Measurements from ENCODE around the gene PPM1L.

DNA sequence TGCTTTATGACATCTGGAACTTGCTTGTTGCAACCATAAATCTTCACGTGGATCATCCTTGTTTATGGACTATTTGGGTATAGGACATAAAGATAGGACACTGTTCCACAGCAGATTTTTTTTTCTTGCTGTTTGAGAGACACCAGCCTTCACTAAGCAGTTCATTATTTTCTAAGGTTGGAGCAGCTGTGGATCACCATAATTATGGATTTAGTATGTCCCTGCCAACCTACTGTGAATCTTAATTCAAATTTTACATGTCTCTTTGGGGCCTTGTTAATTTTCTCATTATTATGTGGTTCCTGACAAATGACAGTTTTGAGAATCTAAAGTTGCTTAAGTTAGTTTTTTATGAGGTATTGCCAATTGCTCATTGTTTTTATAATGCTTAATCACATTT lies 188.0 kb downstream of the PPM1L start:
- TF ChIP-seq, protein P1, sequence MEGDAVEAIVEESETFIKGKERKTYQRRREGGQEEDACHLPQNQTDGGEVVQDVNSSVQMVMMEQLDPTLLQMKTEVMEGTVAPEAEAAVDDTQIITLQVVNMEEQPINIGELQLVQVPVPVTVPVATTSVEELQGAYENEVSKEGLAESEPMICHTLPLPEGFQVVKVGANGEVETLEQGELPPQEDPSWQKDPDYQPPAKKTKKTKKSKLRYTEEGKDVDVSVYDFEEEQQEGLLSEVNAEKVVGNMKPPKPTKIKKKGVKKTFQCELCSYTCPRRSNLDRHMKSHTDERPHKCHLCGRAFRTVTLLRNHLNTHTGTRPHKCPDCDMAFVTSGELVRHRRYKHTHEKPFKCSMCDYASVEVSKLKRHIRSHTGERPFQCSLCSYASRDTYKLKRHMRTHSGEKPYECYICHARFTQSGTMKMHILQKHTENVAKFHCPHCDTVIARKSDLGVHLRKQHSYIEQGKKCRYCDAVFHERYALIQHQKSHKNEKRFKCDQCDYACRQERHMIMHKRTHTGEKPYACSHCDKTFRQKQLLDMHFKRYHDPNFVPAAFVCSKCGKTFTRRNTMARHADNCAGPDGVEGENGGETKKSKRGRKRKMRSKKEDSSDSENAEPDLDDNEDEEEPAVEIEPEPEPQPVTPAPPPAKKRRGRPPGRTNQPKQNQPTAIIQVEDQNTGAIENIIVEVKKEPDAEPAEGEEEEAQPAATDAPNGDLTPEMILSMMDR (IDR thresholded peaks at IDR 0.05): no peak
- TF ChIP-seq POLR2A (IDR thresholded peaks at IDR 0.05) (no peak), POLR2AphosphoS5 (IDR thresholded peaks at IDR 0.05) (no peak), EP300 (IDR thresholded peaks at IDR 0.05) (no peak)

All from suprapubic skin (tissue), 4 donors.